NOMO-1 (cell line): Measurements from ENCODE around the gene SRP54.
"Not testable (repeated sequence)": the region's sequence is repeated elsewhere in the genome, so short reads cannot be mapped to it uniquely, and the experiment has no call there.

Experiments
- DNase-seq, 2 experiments: peaks; one replicate each; lab custom pipeline; 2025; ENCODE audit not compliant: unreplicated experiment in 2 of 2; lab: John Stamatoyannopoulos, UW

SRP54 gene

DNA sequence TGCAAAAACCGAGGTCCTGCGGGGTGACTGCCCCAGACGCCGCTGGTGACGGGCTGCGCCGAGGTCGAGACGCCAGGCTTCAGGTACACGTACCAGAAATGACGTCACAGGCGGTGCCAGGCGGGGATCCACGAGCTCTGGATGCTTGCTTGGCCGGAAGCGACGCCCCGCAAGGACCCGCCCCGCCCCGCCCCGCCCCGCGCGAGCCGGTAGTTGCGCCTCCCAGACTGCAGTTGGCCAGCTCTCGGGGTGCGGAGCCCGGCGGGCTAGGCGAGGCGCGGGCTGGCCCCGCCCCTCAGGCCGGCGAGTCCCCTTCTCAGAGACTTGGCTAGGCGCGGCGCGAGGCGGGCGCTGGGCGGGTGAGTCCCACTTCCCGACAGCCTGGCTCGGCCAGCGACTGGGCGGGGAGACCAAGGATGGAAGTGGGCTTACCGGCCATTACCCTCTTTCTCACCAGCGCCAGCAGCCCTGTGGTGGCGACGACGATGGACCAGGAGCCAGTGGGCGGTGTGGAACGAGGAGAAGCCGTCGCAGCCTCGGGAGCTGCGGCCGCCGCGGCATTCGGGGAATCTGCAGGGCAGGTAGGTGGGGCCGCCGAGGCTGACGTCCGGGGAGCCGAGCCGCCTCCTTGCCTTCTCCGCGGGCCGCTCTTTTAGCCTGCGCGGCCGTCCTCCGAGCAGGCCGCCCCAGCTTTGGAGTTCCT is 63.4 kb downstream of the SRP54 start, which contains the start of gene FAM177A1:
Gene FAM177A1 (plus strand): TSS at position 225 of the 703 bp plus-strand sequence. CDS start 192 bp downstream, at position 417.
- peak; percentile 98 for DNase-seq

DNA sequence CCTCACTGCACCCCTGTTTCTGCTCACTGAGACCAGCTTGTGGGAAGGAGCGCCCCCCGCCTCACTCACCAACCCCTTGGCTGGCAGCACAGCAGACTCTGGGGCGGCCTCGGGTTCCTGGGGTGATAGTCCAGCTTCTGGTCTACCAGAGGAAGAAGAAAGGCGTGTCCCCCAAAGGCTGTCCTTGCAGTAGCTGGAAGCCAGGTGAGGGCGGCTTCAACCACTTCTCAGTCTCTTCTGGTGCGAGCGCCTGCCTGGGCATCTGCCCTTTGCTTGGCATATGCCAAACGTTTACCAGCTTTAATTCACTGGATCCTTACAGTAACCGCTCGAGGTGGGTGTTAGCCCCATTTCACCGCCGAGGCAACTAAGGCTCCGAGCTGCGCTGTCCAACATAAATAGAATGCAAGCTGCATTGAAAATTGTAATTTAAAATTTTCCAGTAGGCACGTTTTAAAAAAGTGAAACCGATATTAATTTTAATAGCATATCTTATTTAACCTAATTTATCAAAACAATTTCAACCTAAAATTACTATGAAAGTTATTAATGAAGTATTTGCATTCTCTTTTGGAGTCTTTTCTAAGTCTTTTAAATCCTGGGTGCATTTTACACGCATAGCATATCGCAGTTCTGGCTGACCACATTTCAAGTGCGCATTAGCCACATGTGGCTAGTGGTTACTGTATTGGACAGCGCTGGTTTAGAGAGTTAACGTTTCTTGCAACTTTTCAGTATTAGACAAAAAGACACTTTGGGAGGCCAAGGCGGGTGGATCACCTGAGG is 64.2 kb downstream of the SRP54 start:
- DNase-seq, result peak; percentile 24 to 50

- DNase-seq, result no peak
Observed at GRCh38 chr14:35047976-35048513, 65.3 kb downstream of the SRP54 start.

GRCh38 chr14:35050652-35051051 is 67.9 kb downstream of the SRP54 start:
- DNase-seq, result no peak

DNA sequence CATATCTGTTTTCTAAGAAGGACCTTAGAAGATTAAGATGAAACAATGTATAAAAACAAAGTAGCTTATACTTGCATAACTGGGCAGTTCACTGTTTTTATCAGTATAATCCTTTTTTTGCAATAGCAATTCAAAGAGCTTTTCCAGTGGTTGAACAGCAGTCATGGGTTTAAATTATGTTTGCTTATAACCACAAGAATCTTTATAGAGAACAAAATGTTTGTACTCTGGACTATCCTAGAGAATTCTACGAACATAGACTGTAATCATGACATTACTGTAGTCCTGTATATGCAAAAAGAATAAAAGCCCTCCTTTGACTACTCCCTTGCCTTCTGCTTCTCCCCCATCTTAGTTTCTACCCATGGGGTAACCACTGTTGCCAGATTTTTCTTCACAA is 69.0 kb downstream of the SRP54 start:
- DNase-seq, result no peak

DNA sequence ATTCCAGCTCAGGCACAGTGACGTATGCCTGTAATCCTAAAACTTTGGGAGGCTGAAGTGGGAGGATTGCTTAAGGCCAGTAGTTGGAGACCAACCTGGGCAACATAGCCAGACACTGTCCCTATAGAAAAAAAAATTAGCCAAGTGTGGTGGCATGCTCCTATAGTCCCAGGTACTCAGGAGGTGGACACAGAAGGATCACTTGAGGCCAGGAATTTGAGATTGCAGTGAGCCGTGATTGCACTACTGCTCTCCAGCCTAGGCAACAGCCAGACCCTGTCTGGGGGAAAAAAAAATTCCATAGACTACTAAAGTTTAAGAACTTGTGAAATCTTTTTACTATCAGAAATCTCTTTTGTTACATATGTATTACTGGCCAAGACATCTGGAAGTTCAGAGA is 69.8 kb downstream of the SRP54 start:
- DNase-seq, result no peak

- DNase-seq, result not testable (repeated sequence)
Observed at GRCh38 chr14:35061113-35061791, 78.5 kb downstream of the SRP54 start.

DNA sequence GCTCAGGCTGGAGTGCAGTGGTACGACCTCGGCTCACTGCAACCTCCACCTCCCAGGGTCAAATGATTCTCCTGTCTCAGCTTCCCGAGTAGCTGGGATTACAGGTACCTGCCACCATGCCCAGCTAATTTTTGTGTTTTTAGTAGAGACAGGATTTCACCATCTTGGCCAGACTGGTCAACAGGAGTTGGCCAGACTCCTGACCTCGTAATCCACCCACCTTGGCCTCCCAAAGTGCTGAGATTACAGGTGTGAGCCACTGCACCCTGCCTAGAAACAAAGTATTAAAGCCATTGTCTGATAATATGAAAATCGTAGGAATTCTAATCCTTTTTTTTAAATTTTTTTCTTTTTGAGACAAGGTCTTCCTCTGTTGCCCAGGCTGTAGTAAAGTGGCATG is 82.9 kb downstream of the SRP54 start:
- DNase-seq, result not testable (repeated sequence)

DNA sequence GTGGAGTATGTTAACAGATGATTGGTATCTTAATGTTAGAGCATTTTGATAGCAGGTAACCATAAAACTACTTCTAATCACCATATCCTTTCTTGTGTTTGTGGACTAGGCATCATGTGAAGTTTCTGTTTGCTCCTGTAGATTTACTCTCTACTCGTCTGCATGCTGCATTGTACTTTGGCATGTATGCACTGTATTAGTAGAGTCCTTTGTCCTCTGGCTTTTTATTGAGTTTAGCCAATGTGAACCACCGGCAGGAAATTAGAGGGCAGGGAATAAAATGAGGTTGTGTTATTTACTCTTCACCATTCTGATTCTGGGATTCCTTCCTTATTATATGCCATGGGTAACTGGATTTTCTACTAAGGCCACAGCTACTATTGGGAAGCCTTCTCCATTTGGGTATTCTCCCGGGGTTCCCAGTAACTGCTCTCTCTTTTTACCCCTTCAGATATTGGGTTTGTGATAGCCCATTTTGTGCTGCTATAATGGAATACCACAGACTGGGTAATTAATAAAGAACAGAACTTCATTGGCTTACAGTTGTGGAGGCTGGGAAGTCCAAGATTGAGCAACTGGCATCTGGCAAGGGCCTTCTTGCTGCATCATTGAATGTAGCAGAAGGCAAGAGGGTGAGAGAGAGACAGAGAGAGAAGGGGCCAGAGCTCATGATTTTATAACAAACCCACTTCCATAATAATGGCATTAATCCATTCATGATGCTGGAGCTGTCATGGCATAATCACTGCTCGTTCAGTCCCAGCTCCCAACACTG is 85.6 kb downstream of the SRP54 start:
- no peak for DNase-seq

GRCh38 chr14:35072226-35072625 is 89.4 kb downstream of the SRP54 start:
- DNase-seq, result no peak

GRCh38 chr14:35073486-35073885 is 90.7 kb downstream of the SRP54 start:
- no peak for DNase-seq

DNA sequence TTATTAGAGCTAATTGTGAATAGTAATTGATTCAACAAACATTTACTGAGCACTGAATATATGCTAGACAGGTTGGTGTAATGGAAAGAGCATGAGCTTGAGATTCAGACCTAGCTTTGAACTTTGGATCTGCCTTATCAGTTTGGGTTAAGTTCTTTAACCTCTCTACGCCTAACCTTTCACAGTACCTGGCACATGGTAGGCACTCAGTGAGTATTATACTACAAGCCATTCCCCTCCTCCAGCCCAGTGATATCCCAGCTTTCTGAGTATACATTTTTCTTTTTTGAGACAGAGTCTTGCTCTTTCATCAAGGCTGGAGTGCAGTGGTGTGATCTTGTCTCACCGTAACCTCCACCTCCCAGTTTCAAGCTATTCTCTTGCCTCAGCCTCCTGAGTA is 95.3 kb downstream of the SRP54 start:
- DNase-seq, result no peak
